ENCODE data around the gene KATNA1.

The KATNA1 gene

GRCh38 chr6:149545258-149545753, 103.2 kb downstream of the KATNA1 start:
- in situ Hi-C loops (cut with MboI; ENCODE audit: low sequenced_read_pairs): no loop called here

Measured in HL-60/S4 treated with phorbol 12-myristate 13-acetate at 8.2 ng/mL for 4 days and 3 days (cell line).